Parathyroid adenoma (tissue), 2 donors: Measurements from ENCODE around the gene HOXA9.

Source experiments
- H2AFZ ChIP-seq: fragments of 300-600 bp; sonication (generic); one replicate; pipeline ENCODE4 v1.7.0; 2017; ENCODE audit warnings: antibody characterized with exemption, mild to moderate bottlenecking
- H3K27ac ChIP-seq: fragments of 300-600 bp; sonication (generic); one replicate; pipeline ENCODE4 v1.7.0; 2017
- H3K27me3 ChIP-seq: fragments of 300-600 bp; sonication (generic); one replicate; pipeline ENCODE4 v1.7.0; 2017; ENCODE audit warnings: low read length; ENCODE audit not compliant: control insufficient read depth, insufficient read depth
- H3K36me3 ChIP-seq: fragments of 300-600 bp; sonication (generic); one replicate; pipeline ENCODE4 v1.7.0; 2017; ENCODE audit warnings: low read length; ENCODE audit not compliant: control insufficient read depth, insufficient read depth
- H3K4me1 ChIP-seq: fragments of 300-600 bp; sonication (generic); one replicate; pipeline ENCODE4 v1.7.0; 2017; ENCODE audit warnings: control low read depth
- H3K4me2 ChIP-seq: fragments of 300-600 bp; sonication (generic); one replicate; pipeline ENCODE4 v1.7.0; 2017; ENCODE audit warnings: low read length
- H3K4me3 ChIP-seq: fragments of 300-600 bp; sonication (generic); one replicate; pipeline ENCODE4 v1.7.0; 2017; ENCODE audit warnings: low read depth, low read length
- H3K79me2 ChIP-seq: fragments of 300-600 bp; sonication (generic); one replicate; pipeline ENCODE4 v1.7.0; 2017; ENCODE audit warnings: control low read depth
- H3K9ac ChIP-seq: fragments of 300-600 bp; sonication (generic); one replicate; pipeline ENCODE4 v1.7.0; 2017; ENCODE audit warnings: mild to moderate bottlenecking
- H3K9me3 ChIP-seq: fragments of 300-600 bp; sonication (generic); one replicate; pipeline ENCODE4 v1.7.0; 2017; ENCODE audit warnings: low read length; ENCODE audit not compliant: control insufficient read depth
- TF ChIP-seq, protein P1 (sequence below): fragments of 300-600 bp; sonication (generic); IDR thresholded peaks from one replicate; pipeline ENCODE4 v1.7.0; 2017; ENCODE audit warnings: antibody characterized with exemption, mild to moderate bottlenecking
- donor health status: primary hyperparathyroidism.

HOXA9 gene

GRCh38 chr7:27145914-27146412 lies 19.4 kb downstream of the HOXA9 start:
- H3K4me2 ChIP-seq = no peak overlapping the region
- no peak overlapping the region for H3K9ac ChIP-seq
- no peaks in the 10 kb centered on the region for H3K27me3 ChIP-seq

DNA sequence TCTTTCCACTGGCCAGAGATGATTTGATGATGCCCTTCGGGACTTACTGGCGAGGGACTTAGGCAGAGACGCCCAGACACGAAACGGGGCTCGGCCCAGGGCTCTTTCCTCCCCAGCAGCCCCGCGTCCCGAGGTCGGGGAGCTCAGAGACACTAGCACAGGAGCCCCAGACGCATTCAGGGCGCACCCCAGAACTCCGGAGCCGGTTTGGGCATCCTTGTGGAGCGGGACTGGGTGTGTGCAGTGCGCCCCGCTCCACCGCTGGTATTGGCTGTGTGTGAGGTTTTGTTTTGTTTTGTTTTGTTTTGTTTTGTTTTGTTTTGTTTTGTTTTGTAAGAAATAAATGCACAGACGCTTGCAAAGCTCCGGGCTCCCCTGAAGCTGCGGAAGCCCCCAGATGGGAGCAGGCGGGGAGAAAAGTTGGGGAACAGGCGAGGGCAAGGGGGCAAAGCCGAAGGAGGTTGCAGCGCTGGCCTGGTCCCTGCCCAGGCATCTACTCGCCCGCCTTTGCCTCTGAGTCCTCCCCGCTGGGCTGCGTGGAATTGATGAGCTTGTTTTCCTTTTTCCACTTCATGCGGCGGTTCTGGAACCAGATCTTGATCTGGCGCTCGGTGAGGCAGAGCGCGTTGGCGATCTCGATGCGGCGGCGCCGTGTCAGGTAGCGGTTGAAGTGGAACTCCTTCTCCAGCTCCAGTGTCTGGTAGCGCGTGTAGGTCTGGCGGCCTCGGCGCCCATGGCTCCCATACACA lies 20.0 kb downstream of the HOXA9 start:
- H3K4me3 ChIP-seq = no peak overlapping the region
- no peak overlapping the region for H2AFZ ChIP-seq
- no peak overlapping the region for H3K27ac ChIP-seq
- H3K9me3 ChIP-seq = no peaks in the 10 kb centered on the region
- no peaks in the 10 kb centered on the region for H3K36me3 ChIP-seq
- no peaks in the 10 kb centered on the region for H3K79me2 ChIP-seq
- no peak overlapping the region for H3K9ac ChIP-seq
- no peaks in the 10 kb centered on the region for H3K27me3 ChIP-seq
- TF ChIP-seq, protein P1, sequence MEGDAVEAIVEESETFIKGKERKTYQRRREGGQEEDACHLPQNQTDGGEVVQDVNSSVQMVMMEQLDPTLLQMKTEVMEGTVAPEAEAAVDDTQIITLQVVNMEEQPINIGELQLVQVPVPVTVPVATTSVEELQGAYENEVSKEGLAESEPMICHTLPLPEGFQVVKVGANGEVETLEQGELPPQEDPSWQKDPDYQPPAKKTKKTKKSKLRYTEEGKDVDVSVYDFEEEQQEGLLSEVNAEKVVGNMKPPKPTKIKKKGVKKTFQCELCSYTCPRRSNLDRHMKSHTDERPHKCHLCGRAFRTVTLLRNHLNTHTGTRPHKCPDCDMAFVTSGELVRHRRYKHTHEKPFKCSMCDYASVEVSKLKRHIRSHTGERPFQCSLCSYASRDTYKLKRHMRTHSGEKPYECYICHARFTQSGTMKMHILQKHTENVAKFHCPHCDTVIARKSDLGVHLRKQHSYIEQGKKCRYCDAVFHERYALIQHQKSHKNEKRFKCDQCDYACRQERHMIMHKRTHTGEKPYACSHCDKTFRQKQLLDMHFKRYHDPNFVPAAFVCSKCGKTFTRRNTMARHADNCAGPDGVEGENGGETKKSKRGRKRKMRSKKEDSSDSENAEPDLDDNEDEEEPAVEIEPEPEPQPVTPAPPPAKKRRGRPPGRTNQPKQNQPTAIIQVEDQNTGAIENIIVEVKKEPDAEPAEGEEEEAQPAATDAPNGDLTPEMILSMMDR = no peak
- H3K4me2 ChIP-seq = no peak overlapping the region
- H3K4me1 ChIP-seq = no peaks in the 10 kb centered on the region

More at GRCh38 chr7:27145914-27146412, 19.4 kb downstream of the HOXA9 start:
- Histone ChIP-seq H3K9me3 (no peaks in the 10 kb centered on the region), H3K79me2 (no peaks in the 10 kb centered on the region), H3K27ac (no peak overlapping the region), H3K36me3 (no peaks in the 10 kb centered on the region), H3K4me1 (no peaks in the 10 kb centered on the region), H2AFZ (no peak overlapping the region), H3K4me3 (no peak overlapping the region)
- TF ChIP-seq, protein P1 = no peak

DNA sequence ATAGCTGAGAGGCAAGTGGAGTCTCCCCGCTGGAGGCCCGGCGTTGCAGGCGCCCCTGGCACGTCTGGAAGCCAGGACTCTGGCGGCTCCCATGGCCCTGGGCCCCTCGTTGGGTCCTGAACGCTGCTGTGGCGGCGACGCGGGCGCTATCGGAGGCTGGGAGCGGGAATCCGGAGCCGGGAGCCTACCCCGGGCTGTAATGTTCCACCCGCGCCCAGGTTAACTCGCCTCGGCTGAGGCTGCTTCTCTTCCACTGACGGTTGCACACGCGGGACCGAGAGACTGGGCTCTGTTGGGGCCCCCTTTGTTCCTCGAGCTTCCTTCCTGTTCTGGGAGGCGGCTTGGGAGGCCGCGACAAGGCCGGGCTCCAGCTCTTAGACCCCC lies 20.6 kb downstream of the HOXA9 start:
- Histone ChIP-seq H3K4me2 (no peak overlapping the region), H3K4me3 (no peak overlapping the region), H3K36me3 (no peaks in the 10 kb centered on the region), H3K9ac (no peak overlapping the region), H3K27me3 (no peaks in the 10 kb centered on the region), H3K79me2 (no peaks in the 10 kb centered on the region), H3K9me3 (no peaks in the 10 kb centered on the region), H3K27ac (no peak overlapping the region), H2AFZ (no peak overlapping the region), H3K4me1 (no peaks in the 10 kb centered on the region)
- TF ChIP-seq, protein P1 = no peak

DNA sequence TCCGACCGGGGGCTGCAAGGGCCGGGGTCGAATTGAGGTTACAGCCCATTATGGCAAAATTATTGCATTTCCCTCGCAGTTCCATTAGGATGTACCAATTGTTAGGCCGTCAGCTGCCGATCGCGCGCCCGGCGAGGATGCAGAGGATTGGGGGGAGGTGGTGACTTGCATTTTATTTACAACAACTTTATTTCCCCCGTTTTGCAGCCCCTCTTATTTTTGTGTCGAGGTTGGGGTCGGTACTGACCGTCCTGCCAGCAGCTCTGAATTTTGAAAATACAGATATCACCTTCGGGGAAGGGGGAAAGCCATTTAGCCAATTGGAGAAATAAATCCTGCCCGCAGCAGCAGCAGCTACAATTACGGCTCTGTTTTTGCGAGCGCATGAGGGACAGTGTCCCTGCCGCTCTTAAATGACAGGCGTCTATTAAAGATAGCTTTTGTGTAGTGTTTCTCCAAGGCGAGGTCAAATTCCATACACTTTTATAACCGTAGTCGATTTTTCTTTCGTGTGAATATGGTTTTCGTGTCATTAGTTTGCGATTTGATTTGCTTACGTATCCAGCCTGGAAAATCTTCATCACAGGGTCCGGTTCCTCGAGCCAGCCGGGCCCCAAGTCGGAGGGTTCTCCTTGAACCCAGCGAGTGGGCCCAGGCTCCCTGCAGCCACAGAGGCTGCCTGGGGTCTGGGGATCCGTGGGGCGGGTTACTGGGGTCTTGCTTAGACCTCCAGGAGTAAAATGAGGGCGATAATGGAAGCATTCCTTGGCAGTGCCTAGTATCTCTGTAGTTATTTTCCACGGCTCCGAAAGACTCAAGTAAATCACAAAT lies 21.2 kb downstream of the HOXA9 start:
- TF ChIP-seq, protein P1 = no peak
- Histone ChIP-seq H3K27me3 (no peaks in the 10 kb centered on the region), H3K79me2 (no peaks in the 10 kb centered on the region), H3K9ac (no peak overlapping the region), H3K4me1 (no peaks in the 10 kb centered on the region), H3K4me2 (peak overlapping the region; percentile 43), H2AFZ (no peak overlapping the region), H3K4me3 (peak overlapping the region; percentile 80), H3K9me3 (no peaks in the 10 kb centered on the region), H3K27ac (no peak overlapping the region), H3K36me3 (no peaks in the 10 kb centered on the region)
